HG03442 (cell line): ENCODE measurements around the gene CREB5.
"Not testable (repeated sequence)": the region's sequence is repeated elsewhere in the genome, so short reads cannot be mapped to it uniquely, and the experiment has no call there.

Experiments
- ATAC-seq: cut with Tn5 transposase; IDR thresholded peaks from one replicate; pipeline ENCODE4 v1.9.1; 2021; ENCODE audit warnings: mild to moderate bottlenecking, moderate library complexity; ENCODE audit not compliant: unreplicated experiment

CREB5 gene

DNA sequence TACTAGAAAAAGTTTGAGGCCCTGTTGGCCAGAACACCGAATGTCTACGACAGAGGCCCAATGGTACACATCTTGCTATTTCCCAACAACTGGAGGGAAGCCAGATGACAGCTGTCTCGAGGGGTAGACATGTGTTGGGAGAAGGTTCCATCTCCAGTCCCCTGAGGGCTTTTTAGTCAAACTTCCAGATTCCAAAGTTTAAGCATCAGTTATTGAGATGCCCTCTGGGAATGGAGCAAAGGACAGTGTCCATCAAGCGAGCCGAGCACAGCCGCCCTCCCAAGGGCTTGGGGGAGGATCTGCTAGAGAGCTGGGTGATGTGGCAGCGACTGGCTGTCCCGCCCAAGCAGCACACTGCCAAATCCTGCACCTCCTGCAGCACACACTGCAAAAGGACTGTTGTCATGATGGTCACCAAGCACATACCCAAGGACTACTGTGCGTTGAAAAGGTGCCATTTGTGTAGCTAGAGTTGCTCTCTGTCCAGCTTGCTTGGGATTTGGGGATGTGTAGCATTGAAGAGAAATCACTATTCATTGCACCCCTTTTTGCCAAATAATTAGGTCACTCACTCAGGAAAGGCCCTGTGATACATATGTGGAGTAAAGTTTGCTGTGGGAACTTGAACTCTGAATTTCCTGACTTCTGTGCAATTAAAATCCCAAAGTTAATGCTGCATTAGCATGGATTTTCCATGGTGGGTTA, 381.2 kb downstream of the CREB5 start:
- no peak for ATAC-seq

DNA sequence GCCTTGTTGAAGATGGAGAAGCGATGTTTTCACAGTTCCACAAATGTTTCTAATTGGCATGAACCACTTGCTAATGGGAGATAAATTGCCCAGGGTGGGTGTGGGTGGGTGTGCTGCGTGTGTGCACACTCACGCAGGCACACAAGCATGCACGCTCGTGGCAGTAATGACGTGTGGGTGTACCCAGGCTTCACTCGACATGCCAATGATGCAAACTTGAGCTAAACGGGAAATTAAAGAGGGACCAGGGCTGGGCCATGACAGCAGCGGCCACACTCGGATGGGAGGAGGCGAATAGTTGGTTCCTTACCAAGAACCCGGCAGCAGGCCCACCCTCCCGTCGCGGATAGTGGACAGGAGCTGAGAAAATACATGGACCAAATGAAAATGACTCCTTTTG, 386.0 kb downstream of the CREB5 start:
- ATAC-seq = no peak

DNA sequence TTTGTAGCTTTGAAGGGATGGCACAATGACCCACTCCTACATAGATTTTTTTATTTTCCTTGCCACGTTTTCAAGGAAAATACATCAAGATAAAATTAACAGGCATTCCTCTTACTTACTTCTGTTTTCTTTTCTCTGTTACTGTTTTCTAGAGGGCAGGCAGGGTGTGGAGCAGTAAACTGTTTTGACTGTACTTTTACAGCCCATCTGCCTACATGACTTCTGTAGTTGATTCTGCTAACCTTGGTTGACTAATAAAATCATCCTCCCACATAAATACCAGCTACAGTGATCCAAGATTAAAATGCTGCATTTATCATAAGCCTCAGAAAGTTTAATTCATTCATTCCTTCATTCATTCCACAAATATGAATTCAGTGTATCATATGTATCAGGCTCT, 387.3 kb downstream of the CREB5 start:
- ATAC-seq = no peak

DNA sequence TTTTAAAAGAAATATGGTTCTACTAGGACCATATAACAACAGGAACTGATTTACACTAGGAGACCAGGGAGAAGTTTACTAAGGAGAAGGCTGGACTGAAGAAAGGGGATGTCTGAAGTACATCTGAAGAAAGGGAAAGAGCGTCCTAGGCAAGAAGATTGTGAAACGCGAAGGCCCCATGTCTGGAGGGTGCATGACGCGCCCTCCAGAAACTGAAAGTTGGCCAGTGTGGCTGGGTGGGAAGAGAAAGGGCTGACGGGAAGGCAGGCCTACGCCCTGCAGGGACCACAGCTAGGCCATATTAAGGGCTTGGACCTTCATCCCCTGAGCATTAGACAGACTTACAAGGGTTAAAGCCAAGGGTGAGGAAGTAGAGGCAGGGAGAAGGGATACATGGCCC, 387.8 kb downstream of the CREB5 start:
- ATAC-seq = no peak

DNA sequence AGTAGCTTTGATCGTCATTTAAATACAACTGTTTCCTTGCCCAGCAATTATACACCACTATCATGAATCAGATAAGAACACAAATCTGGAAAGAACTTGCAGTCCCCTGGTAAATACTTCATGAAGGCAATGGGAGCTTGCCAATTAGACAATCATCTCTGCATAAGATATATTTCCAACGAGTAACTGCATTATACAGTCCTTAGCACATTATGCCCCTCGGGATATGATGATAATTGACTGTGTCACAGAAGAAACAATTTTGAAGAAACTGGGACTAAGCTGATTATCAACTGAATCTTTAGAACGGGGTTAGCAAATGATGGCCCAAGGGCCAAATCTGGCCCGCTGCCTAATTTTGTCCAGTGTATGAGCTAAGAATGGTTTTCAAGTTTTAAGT, 390.1 kb downstream of the CREB5 start:
- no peak for ATAC-seq

DNA sequence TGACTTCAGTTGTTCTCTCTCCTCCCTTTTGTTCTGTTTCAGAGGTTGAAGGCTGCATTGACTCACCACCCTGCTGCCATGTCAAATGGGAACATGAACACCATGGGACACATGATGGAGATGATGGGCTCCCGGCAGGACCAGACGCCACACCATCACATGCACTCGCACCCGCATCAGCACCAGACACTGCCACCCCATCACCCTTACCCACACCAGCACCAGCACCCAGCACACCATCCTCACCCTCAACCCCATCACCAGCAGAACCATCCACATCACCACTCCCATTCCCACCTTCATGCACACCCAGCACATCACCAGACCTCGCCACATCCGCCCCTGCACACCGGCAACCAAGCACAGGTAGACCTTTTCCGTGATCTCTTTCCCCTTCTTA, 391.8 kb downstream of the CREB5 start:
- no peak for ATAC-seq

DNA sequence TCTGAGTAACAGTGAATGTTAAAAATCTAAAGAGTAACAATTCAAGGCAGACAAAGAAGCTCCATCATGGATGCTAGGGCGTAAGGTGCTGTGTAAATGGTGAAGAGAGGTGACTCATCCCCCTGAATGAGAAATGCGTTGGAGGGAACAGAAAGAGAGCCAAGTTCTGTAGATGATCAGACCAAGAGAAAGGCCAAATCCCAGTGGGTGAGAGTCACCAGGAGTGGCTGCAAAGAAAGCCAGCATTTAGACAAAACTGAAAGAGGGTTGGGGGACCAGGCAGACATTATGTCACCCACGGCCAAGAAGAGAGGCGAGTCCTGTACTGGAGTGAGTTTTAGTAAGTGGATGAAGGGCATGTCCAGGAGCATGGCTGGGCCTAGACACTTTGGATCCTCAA, 392.7 kb downstream of the CREB5 start:
- no peak for ATAC-seq

DNA sequence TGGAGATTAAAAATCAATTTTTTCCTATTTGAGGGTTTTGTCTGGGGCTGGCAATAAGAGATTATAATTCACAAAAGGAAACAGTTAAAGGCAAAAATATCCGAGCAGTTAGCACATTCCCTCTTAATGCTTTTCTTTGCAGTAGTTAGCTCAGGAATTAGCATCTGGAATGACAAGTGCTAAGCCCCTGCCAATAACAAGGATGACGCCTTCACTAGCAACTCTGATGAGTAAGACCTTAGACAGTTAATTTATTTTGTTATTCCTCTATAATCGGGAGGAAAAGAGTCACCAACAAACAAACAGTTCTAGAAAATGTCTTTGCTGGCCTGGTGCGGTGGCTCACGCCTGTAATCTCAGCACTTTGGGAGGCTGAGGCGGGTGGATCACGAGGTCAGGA, 394.5 kb downstream of the CREB5 start:
- no peak for ATAC-seq

DNA sequence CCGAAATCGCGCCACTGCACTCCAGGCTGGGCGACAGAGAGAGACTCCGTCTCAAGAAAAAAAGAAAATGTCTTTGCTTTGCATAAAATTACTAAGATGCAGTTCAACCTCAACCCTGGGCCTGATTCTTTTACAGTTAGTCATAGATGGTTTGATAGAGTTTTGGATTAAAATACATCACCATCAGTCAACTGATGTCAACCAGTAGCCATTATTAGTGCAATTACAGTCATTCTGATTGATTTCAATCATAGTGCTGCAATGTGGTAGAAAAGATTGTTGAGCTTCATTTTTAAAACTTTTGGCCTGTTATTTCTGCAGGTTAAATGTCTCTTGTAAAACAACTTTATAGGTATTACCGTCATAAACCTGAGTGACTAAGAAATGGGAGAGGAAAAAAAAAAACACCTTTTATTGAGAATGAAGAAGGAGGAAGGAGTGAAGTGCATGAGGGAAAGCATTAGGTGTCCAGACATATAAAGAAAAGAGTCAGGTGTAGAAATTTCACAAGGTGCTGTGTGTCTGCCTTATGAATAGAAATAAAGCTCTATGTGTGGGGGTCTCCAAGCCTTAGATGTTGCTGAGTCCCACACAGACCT, 395.2 kb downstream of the CREB5 start:
- no peak for ATAC-seq

DNA sequence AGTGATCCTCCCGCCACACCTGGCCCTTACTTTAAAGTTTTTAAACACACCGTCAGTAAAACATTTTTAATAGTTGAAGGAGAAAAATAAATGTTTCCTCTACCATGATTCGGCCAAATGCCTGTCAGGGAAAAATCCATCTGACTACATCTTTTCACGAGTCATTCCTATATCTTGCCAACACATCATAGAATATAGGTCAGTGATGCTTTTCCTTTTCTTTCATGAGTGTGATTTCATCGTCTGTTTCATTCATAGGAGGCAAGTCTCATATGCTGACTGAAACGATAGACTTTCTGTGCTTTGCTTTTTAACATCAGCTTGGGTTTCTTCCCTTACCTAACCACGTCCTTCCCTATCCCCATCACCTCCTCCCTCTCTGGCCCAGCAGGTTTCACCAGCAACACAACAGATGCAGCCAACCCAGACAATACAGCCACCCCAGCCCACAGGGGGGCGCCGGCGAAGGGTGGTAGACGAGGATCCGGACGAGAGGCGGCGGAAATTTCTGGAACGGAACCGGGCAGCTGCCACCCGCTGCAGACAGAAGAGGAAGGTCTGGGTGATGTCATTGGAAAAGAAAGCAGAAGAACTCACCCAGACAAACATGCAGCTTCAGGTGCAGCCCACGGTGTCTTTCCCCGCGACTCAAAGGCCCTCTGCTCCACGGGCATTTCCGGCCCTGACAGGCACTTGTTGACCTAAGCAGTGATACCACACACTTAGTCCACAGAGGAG, 396.6 kb downstream of the CREB5 start:
- ATAC-seq = no peak

DNA sequence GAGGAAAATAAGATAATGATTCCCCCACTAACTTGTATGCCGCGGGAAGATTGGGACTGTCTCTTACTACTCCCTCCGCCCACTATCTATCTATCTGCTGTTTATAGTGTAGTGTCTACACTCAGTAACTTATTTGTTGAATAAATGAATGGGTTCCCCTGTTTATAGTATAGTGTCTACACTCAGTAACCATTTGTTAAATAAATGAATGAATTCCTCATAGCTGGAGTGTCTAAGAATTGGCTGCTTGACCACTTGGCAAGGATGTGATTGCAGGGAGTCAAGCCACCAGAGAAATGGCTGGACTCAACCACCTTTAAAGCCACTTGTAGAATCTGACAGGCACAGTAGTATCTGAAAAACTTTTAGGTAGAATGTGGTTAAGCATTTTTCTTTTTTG, 398.7 kb downstream of the CREB5 start:
- ATAC-seq = no peak

DNA sequence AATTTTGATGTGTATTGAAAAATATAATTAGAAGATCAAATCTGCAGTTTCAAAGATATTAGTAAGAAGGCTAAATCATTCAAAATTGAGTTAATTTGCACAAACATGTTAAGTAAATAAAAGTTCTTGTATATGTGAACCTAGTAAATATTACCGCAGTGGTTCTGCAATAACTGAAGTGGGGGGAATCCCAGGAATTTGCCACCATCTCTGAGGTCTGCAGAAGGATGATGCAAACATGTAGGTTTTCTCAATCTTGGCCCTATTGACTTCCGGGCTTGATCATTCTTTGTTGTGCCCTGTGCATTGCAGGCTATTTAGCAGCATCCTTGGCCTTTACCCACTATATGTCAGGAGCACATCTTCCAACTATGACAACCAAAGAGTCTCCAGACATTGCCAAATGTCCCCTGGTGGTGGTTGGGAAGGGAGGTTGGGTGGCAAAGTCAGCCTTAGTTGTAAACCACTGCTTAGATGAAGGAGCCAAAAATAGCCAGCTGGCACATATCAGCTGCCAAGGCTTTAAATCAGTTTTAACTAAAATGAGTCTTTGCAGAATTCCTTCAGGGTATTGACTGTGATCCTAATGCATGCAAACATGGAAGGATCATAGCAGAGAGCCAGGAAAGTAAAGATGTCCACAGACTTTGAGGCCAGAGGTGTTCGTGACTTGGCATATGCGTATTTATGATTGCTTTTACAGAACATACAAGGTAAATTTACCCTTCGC, 399.5 kb downstream of the CREB5 start:
- no peak for ATAC-seq

DNA sequence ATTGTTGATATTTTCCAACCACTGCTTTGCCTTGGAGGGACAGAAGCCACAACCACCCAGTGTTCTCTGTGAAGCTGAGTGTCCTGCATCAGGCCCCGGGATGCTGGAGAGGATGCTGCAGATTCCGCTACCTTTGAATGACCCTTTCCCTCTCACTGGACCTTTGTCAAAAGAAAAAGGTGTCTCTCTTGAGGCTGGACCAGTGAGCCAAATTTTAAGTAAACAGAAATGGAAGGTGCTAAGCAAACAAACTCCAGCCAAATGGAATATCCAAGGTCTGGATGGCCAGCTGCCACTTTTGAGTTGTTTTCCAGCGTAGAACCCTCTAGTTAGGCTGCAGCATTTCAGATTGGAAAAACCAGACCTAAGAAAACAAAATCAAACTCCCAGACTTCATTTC, 400.3 kb downstream of the CREB5 start:
- ATAC-seq = no peak

DNA sequence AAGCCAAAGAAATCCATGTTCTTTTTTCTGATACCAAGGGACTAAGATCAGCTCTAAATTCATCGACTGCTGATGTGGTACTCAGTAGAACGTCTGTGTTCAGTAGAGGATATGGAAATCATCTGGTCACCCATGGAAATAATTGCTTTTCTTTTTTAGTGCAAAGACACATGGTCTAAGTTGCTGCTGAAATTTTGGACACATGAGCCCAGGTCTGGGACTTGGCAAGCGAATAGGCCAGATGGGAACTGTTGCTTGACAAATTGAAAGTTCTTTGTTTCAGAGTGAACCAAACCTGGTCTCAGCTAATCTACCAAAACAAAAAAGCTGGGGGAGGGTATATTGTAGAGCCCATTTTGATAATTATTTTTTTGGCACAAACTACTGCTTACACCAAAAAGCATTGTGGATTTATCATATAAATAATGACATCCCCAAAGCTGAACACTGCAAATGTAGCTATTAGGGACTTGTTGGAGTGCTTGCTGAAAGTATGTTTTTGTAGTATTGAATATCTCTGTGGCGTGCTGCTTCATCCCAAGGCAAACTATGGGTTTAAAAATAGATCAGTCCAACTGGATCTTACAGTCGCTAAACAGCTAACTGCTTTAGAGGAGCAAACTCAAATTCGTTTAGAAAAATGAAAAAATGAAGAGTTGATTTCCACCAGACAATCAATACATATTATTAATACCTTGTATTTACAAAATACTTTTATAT, 401.1 kb downstream of the CREB5 start:
- no peak for ATAC-seq

DNA sequence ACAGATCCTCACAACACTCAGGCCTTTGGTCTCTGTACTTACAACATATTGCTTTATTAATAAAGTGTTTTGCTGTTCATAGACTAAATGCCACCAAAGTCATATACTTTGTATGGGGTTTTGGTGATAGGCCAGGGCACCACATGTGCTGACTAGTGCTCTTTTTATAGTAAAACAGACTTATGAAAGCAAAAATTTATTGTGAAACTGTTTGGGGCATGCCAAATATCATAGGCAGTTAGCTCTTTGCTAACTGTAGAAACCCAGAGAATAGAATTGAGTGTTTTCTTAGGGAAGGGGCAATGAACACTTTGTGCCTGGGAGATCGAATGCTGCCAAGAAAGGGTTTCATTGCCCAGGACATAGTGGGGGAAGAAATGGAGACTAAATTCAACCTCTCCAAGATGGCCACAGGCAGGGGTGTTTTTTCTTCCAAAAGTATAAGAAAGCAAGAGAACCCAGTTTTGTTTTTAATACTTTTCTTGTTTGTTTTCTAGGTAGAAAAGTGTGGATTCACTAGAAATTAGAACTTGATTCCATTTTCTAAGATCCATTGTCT, 403.1 kb downstream of the CREB5 start:
- peak; percentile 44 for ATAC-seq

DNA sequence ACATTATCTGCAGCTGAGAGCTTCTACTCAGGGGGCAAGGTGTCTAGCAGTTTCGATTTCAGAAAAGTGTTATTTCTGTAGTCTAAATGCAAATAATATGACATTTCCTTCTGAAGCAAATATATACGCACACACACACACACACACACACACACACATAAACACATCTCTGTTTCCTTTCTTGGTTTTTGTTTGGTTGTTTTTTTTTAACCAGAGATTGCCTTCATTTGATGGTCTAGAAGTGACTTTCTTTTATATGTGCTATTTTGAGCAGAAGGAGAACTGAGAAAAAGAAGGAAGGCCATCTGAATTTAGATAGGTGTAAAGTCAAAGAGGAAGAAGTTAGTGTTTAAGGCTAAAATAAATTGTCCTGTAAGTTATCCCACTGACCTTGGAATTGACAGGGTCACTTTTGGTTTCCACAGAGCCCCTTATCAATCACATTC, 403.6 kb downstream of the CREB5 start:
- peak; percentile 62 for ATAC-seq

DNA sequence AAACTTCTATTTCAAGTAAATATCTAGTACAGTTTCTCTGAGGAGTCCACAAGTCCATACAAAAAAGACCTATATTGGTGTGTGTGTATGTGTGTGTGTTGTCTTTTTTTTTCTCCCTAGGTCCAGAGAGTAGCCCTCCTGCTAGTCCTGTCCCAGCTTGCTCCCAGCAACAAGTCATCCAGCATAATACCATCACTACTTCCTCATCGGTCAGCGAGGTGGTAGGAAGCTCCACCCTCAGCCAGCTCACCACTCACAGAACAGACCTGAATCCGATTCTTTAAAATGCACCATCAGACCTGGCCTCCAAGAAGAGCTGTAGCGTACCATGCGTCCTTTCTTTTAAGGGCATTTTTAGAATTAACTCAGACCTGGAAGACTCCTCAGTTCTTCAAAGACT, 406.7 kb downstream of the CREB5 start:
- no peak for ATAC-seq

DNA sequence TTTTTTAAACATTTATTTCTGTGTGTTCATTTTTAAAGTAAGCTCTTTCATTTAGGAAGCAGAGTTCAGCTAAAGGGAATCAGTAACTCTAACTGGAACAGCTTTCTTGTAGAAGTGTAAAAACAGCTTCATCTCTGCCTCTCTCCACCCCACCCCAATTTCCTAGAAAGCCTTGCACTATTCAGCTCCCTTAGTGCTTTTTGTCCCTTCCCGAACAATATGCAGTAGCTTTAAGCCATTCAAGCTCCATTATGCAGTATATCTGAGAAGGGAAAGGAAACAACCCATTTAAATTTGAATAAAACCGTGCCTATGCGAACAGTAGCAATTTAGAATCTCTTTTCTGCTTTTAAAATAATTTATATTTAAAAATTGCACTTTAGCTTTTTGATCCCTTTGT, 411.3 kb downstream of the CREB5 start:
- no peak for ATAC-seq

DNA sequence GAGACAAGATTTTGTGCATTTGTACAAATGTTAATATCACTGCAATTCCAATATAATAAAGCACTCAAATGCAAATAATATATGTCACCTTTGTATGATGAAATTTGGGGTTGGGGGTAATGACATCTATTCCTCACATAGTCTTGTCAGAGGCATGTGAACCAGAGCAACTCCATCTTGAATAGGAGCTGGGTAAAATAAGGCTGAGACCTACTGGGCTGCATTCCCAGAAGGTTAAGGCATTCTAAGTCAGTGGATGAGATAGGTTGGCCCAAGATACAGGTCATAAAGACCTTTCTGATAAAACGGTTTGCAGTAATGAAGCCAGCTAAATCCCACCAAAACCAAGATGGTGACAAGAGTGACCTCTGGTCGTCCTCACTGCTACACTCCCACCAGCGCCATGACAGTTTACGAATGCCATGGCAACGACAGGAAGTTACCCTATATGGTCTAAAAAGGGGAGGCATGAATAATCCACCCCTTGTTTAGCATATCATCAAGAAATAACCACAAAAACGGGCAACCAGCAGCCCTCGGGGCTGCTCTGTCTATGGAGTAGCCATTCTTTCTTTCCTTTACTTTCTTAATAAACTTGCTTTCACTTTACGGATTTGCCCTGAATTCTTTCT, 413.6 kb downstream of the CREB5 start:
- ATAC-seq = not testable (repeated sequence)

DNA sequence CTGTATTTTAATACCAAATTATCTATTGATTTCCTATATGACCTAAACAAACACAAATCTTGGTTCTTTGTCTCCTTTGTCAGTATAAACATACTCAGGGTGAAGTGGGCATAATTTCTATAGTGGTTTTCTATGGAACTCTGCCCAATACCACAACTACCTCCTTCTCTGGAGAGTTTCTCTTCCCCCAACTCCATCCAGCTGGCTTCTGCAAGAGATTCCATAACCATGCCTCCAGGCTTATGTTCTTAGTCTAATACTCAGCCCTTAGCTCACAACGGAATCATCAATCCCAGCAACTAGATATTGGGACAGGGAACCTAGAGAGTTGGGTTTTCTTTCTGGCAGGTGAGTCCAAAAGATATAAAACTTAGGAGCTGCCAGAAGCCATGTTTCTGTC, 418.5 kb downstream of the CREB5 start:
- ATAC-seq = no peak
